Uterus (tissue), 2 donors: ENCODE measurements around the gene MRGPRD.

ENCODE experiments used
- POLR2A ChIP-seq, 2 donors: fragments of 450-650 bp; IDR thresholded peaks; one replicate each; pipeline ENCODE4 v1.6.1; 2016; ENCODE audit warnings: antibody characterized with exemption in 2 of 2, mild to moderate bottlenecking in 1 of 2, moderate library complexity in 1 of 2
- TF ChIP-seq, protein P1 (sequence below), 4 experiments: fragments of 200-600 bp in 2 of 4; fragments of 450-650 bp in 2 of 4; sonication (generic) in 2 of 4; IDR thresholded peaks; one replicate each; pipeline ENCODE4 v1.5.1; 2016 to 2019; ENCODE audit warnings: antibody characterized with exemption in 4 of 4, mild to moderate bottlenecking in 2 of 4, moderate library complexity in 1 of 4

DNA sequence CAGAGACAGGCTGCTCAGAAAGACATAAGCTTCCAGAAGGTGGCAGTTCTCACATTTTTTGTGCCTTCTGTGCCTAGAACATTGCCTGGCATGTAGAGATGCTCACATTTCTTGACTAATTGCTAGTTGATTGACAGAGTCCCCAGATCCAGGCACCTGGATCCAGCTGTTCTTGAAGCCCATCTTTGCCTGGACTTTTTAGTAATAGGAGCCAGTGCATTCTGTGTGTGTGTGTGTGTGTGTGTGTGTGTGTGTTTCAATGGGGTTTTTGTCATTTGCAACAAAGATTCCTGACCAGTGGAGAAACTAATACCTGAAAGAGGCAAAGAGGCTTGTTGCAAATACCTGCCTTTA, 17.2 kb upstream of the MRGPRD start:
- no peak for TF ChIP-seq POLR2A (IDR thresholded peaks at IDR 0.05)
- TF ChIP-seq, protein P1, sequence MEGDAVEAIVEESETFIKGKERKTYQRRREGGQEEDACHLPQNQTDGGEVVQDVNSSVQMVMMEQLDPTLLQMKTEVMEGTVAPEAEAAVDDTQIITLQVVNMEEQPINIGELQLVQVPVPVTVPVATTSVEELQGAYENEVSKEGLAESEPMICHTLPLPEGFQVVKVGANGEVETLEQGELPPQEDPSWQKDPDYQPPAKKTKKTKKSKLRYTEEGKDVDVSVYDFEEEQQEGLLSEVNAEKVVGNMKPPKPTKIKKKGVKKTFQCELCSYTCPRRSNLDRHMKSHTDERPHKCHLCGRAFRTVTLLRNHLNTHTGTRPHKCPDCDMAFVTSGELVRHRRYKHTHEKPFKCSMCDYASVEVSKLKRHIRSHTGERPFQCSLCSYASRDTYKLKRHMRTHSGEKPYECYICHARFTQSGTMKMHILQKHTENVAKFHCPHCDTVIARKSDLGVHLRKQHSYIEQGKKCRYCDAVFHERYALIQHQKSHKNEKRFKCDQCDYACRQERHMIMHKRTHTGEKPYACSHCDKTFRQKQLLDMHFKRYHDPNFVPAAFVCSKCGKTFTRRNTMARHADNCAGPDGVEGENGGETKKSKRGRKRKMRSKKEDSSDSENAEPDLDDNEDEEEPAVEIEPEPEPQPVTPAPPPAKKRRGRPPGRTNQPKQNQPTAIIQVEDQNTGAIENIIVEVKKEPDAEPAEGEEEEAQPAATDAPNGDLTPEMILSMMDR (IDR thresholded peaks at IDR 0.05): no peak
